A549 (cell line): Measurements from ENCODE around the gene TRAPPC14.

Experiments used
- CEBPB ChIP-seq, 2 experiments: fragments of >200 bp in 1 of 2; sonication (Bioruptor Twin) in 1 of 2; formaldehyde crosslinking in 1 of 2; IDR thresholded peaks; 2 replicates each; pipeline ENCODE4 v1.6.1; 2012 to 2016
- CHD2 ChIP-seq: fragments of 150-350 bp; IDR thresholded peaks from 2 replicates; pipeline ENCODE4 v1.6.1; 2014; ENCODE audit warnings: low read length; ENCODE audit not compliant: partially characterized antibody
- CTCF ChIP-seq: fragments of >200 bp; sonication (Bioruptor Twin); formaldehyde crosslinking; IDR thresholded peaks from 3 replicates; pipeline ENCODE4 v1.5.1; 2016
- ESRRA ChIP-seq: fragments of 150-350 bp; IDR thresholded peaks from 2 replicates; pipeline ENCODE4 v1.6.1; 2014; ENCODE audit warnings: mild to moderate bottlenecking, low read length, borderline replicate concordance
- FOSL2 ChIP-seq, 2 experiments: fragments of 450-650 bp in 1 of 2; fragments of >200 bp in 1 of 2; sonication (Bioruptor Twin) in 1 of 2; formaldehyde crosslinking; IDR thresholded peaks; 2 replicates each; pipeline versions ENCODE4 v1.5.0 to v1.6.1; 2016 to 2020; ENCODE audit warnings: mild to moderate bottlenecking in 1 of 2, moderate library complexity in 1 of 2
- USF2 ChIP-seq: fragments of 450-650 bp; IDR thresholded peaks from 2 replicates; pipeline ENCODE4 v1.6.1; 2014; ENCODE audit warnings: antibody characterized with exemption

GRCh38 chr7:100122568-100122967 is 36.0 kb downstream of the TRAPPC14 start:
- no peak for TF ChIP-seq ESRRA
- TF ChIP-seq CTCF: no peak
- no peak for TF ChIP-seq CHD2
- no peak for TF ChIP-seq CEBPB (IDR thresholded peaks at IDR 0.05)
- TF ChIP-seq FOSL2 (IDR thresholded peaks at IDR 0.05): no peak
- TF ChIP-seq FOSL2 (CRISPR knock-in tag; IDR thresholded peaks at IDR 0.05): no peak
- TF ChIP-seq USF2: no peak
